Stimulated activated effector memory CD8-positive, alpha-beta T cell treated with anti-CD3 and anti-CD28 coated beads, Interleukin-12 subunit alpha, Interleukin-12 subunit beta, amount 100 ng/mL, for 72 hours (primary cell): Measurements from ENCODE around the gene SPON1.
"Not testable (repeated sequence)": the region's sequence is repeated elsewhere in the genome, so short reads cannot be mapped to it uniquely, and the experiment has no call there.

Source experiments
- ATAC-seq: fragments of 150-1000 bp; cut with Tn5 transposase; 2 replicates; pipeline ENCODE4 v1.10.0; 2021
- DNase-seq, 2 donors: peaks; one replicate each; pipeline ENCODE4 v3.0.0; 2021 to 2022; ENCODE audit warnings: low spot score in 2 of 2
- H3K27ac Mint-ChIP-seq: one replicate; pipeline ENCODE4 v1.8.0; 2022; ENCODE audit warnings: mild to moderate bottlenecking, mixed read lengths
- H3K36me3 Mint-ChIP-seq: one replicate; pipeline ENCODE4 v1.8.0; 2022; ENCODE audit warnings: mild to moderate bottlenecking, mixed read lengths
- H3K4me1 Mint-ChIP-seq: one replicate; pipeline ENCODE4 v1.8.0; 2022; ENCODE audit warnings: mixed read lengths
- H3K4me3 Mint-ChIP-seq: one replicate; pipeline ENCODE4 v1.8.0; 2022; ENCODE audit warnings: mild to moderate bottlenecking, mixed read lengths
- H3K9me3 Mint-ChIP-seq: one replicate; pipeline ENCODE4 v1.8.0; 2022; ENCODE audit warnings: mixed read lengths

SPON1 gene

GRCh38 chr11:13938829-13939228 is 23.7 kb upstream of the SPON1 start:
- DNase-seq, H3K4me3 Mint-ChIP-seq, ATAC-seq, H3K9me3 Mint-ChIP-seq, H3K36me3 Mint-ChIP-seq, H3K27ac Mint-ChIP-seq: not testable (repeated sequence)
- H3K4me1 Mint-ChIP-seq: peaks cover 18% of the 10 kb centered on the region

- Mint-ChIP-seq H3K9me3 (peaks cover 2% of the 10 kb centered on the region), H3K4me3 (no peak overlapping the region), H3K27ac (peak overlapping the region; percentile 5), H3K36me3 (no peaks in the 10 kb centered on the region), H3K4me1 (peaks cover 18% of the 10 kb centered on the region)
- ATAC-seq (peak; percentile 79), DNase-seq (no peak)
Measured at GRCh38 chr11:13939961-13940906, 22.3 kb upstream of the SPON1 start.

- DNase-seq (no peak), ATAC-seq (no peak)
- Mint-ChIP-seq H3K9me3 (peaks cover 2% of the 10 kb centered on the region), H3K36me3 (no peaks in the 10 kb centered on the region), H3K4me1 (peaks cover 18% of the 10 kb centered on the region), H3K27ac (peak overlapping the region; percentile 5), H3K4me3 (no peak overlapping the region)
Measured at GRCh38 chr11:13940907-13941256, 21.6 kb upstream of the SPON1 start.

DNA sequence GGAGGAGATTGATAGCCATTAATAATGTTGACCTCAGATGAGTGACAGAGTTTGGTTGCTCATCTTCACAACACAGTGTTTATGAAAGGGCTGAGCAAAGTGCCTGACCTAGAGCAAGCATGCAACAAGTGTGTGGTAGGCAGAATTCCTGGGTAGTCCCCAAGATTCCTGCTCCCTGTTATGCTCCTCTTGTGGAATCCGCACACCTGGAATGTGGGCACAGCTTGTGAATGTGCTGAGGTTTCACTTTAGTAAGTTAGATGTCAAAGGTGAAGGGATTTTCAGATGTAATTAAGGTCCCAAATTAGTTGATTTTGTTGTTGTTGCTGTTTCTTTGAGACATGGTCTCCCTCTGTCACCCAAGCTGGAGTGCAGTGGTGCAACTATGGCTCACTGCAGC is 20.7 kb upstream of the SPON1 start:
- Mint-ChIP-seq H3K27ac (no peak overlapping the region), H3K4me3 (no peak overlapping the region), H3K36me3 (no peaks in the 10 kb centered on the region), H3K4me1 (peaks cover 18% of the 10 kb centered on the region), H3K9me3 (peaks cover 2% of the 10 kb centered on the region)
- ATAC-seq: no peak
- no peak for DNase-seq

DNA sequence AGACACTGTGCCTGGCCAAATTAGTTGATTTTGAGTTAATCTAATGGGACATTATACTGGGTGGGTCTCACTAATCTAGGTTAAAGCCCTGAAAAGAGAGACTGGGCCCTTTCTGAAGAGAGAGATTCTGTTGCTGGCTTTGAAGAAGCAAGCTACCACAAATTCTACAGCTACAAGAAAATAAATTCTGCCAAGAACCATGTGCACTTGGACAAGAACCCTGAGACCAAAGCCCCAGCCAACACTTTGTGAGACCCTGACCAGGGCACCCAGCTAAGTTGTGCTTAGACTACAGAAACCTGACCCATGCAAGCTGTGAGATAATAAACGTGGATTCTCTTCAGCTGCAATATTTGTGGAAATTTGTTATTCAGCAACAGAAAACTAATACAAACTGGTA is 20.1 kb upstream of the SPON1 start:
- H3K36me3 Mint-ChIP-seq: no peaks in the 10 kb centered on the region
- H3K4me1 Mint-ChIP-seq: peaks cover 18% of the 10 kb centered on the region
- DNase-seq (no peak), ATAC-seq (no peak)
- H3K27ac Mint-ChIP-seq: no peak overlapping the region
- no peak overlapping the region for H3K4me3 Mint-ChIP-seq
- H3K9me3 Mint-ChIP-seq: peaks cover 2% of the 10 kb centered on the region

- Mint-ChIP-seq H3K4me3 (no peak overlapping the region), H3K27ac (no peak overlapping the region), H3K9me3 (peaks cover 1% of the 10 kb centered on the region), H3K4me1 (peaks cover 18% of the 10 kb centered on the region), H3K36me3 (no peaks in the 10 kb centered on the region)
- no peak for ATAC-seq
- no peak for DNase-seq
Measured at GRCh38 chr11:13942971-13943381, 19.5 kb upstream of the SPON1 start.

- Mint-ChIP-seq H3K4me1 (peaks cover 17% of the 10 kb centered on the region), H3K36me3 (no peaks in the 10 kb centered on the region), H3K27ac (no peak overlapping the region), H3K4me3 (no peak overlapping the region), H3K9me3 (no peaks in the 10 kb centered on the region)
- DNase-seq (no peak), ATAC-seq (no peak)
Measured at GRCh38 chr11:13944016-13944415, 18.5 kb upstream of the SPON1 start.

- DNase-seq (no peak), ATAC-seq (no peak)
Measured at GRCh38 chr11:13944911-13945425, 17.6 kb upstream of the SPON1 start.

DNA sequence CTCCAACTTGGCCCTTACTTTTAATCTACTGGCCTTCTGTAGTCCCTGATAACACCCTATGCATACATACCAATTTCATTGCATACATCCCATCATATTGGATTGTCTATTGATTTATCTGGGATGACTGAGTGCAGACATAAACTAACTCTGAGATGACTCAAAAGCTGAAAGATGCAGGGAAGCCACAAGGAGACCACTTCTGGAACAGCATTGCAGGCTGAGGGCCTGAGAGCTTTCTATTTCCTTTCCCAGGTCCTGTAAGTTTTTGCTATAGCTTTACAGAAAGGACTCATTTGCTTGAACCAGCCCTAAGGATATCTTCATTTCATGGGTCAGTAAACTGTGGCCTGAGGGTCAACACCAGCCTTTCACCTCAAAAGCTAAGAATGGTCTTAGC is 15.1 kb upstream of the SPON1 start:
- Mint-ChIP-seq H3K36me3 (no peaks in the 10 kb centered on the region), H3K4me3 (no peak overlapping the region), H3K4me1 (no peaks in the 10 kb centered on the region), H3K27ac (no peak overlapping the region), H3K9me3 (no peaks in the 10 kb centered on the region)
- no peak for ATAC-seq
- no peak for DNase-seq

More at GRCh38 chr11:13944911-13945425, 17.6 kb upstream of the SPON1 start:
- Mint-ChIP-seq H3K4me3 (no peak overlapping the region), H3K36me3 (no peaks in the 10 kb centered on the region), H3K27ac (no peak overlapping the region), H3K9me3 (no peaks in the 10 kb centered on the region), H3K4me1 (peaks cover 10% of the 10 kb centered on the region)

- Mint-ChIP-seq H3K9me3 (no peaks in the 10 kb centered on the region), H3K4me1 (no peaks in the 10 kb centered on the region)
- no peak for DNase-seq
Measured at GRCh38 chr11:13949876-13950275, 12.6 kb upstream of the SPON1 start.

DNA sequence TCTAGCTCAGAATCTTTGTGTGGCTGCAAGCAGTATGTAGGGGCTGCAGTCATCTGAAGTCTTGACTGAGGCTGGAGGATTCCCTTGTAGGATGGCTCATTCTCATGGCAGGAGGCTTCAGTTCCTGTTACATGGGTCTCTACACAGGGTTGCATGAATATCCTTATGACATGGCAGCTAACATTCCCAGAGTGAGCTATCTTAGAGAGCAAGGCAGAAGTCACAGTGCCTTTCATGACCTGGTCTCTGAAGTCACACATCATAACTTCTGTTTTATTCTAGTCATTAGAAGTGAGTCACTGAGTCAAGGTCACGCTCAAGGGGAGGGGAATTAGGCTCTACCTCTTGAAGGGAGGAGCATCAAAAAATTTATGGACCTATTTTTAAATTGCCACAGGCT is 10.3 kb upstream of the SPON1 start:
- DNase-seq: no peak

More at GRCh38 chr11:13949876-13950275, 12.6 kb upstream of the SPON1 start:
- H3K27ac Mint-ChIP-seq: no peak overlapping the region
- no peaks in the 10 kb centered on the region for H3K36me3 Mint-ChIP-seq
- no peak for ATAC-seq
- no peak overlapping the region for H3K4me3 Mint-ChIP-seq

GRCh38 chr11:13952668-13953067 is 9.9 kb upstream of the SPON1 start:
- no peak overlapping the region for H3K27ac Mint-ChIP-seq
- H3K4me1 Mint-ChIP-seq: no peaks in the 10 kb centered on the region
- ATAC-seq (no peak), DNase-seq (no peak)
- H3K36me3 Mint-ChIP-seq: no peaks in the 10 kb centered on the region
- no peaks in the 10 kb centered on the region for H3K9me3 Mint-ChIP-seq
- no peak overlapping the region for H3K4me3 Mint-ChIP-seq

More for the DNA sequence above, 10.3 kb upstream of the SPON1 start:
- Mint-ChIP-seq H3K27ac (no peak overlapping the region), H3K36me3 (no peaks in the 10 kb centered on the region), H3K4me3 (no peak overlapping the region), H3K4me1 (no peaks in the 10 kb centered on the region), H3K9me3 (no peaks in the 10 kb centered on the region)
- ATAC-seq: no peak

DNA sequence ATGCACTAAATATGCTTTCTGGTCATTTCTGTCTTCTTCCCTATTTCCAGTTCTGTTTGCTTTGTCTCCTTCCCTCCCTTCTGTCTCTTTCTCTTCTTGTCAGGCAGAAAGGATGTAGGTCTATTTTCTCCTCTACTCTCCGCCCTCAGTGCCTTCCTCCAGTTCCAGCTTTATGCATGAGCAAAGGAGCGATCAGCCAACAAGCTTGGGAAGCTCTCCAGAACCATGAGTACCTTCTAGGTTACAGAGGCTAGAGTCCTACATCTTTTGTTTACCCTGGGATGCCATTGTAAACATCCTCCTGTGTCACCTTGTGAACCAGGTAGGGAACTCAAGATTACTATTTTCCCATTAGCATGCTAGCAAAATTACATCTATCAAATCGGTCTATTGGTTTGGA is 7.9 kb upstream of the SPON1 start:
- DNase-seq: no peak
- no peak overlapping the region for H3K27ac Mint-ChIP-seq
- no peak for ATAC-seq
- no peak overlapping the region for H3K4me3 Mint-ChIP-seq
- no peaks in the 10 kb centered on the region for H3K9me3 Mint-ChIP-seq
- no peaks in the 10 kb centered on the region for H3K4me1 Mint-ChIP-seq
- H3K36me3 Mint-ChIP-seq: no peaks in the 10 kb centered on the region

DNA sequence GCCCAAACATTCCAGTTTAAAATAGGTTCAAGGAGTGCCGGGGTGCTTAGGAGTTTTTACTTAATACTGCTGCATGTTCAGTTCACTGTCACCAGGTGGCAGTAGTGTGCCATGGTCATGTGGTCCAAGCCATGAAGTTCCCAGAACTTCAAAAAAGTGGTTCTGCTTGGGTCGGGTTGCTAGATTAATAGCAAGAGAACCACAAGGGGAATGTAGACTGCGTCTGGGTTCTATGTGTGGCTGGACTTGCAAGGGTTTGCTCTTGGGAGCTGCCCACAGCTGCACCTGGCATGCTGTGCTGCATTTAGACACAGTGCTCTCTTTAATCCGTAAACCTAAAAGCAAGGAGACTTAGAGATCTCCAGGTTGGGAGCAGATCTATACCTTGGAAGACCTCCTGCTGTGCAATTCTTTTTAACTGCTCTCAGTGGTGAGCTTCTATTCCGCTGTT is 6.5 kb upstream of the SPON1 start:
- Mint-ChIP-seq H3K36me3 (no peaks in the 10 kb centered on the region), H3K4me3 (no peak overlapping the region), H3K27ac (no peak overlapping the region), H3K4me1 (no peaks in the 10 kb centered on the region), H3K9me3 (no peaks in the 10 kb centered on the region)
- DNase-seq: peak in 1 of 2 donors; percentile 63
- peak; percentile 51 for ATAC-seq

- H3K4me1 Mint-ChIP-seq: no peaks in the 10 kb centered on the region
- H3K4me3 Mint-ChIP-seq: no peak overlapping the region
- no peak overlapping the region for H3K27ac Mint-ChIP-seq
- no peaks in the 10 kb centered on the region for H3K36me3 Mint-ChIP-seq
- H3K9me3 Mint-ChIP-seq: no peaks in the 10 kb centered on the region
- DNase-seq (no peak), ATAC-seq (no peak)
Measured at GRCh38 chr11:13956988-13957387, 5.5 kb upstream of the SPON1 start.
